Right cardiac atrium (tissue), 5 donors: ENCODE measurements around the gene SYDE1. TPM values are rescaled to one million over a fixed set of nuclear protein-coding genes. Genes with fewer than 3 reads are reported as not detected.

ENCODE experiments used
- ATAC-seq, 2 donors: fragments of 200-7000 bp; cut with Tn5 transposase; one replicate each; pipeline versions ENCODE4 v1.8.0 to v1.9.1; 2020; ENCODE audit warnings: moderate library complexity in 2 of 2, mild to moderate bottlenecking in 1 of 2
- DNase-seq, 3 donors: peaks; one replicate each; pipeline ENCODE4 v3.0.0-alpha.2; 2020
- H3K27ac ChIP-seq: one replicate; pipeline ENCODE4 v1.5.1; 2013; ENCODE audit warnings: mild to moderate bottlenecking, low read length, control low read depth, moderate library complexity
- H3K27me3 ChIP-seq: one replicate; pipeline ENCODE4 v1.6.1; 2013; ENCODE audit not compliant: control insufficient read depth, insufficient read depth
- H3K4me1 ChIP-seq: one replicate; pipeline ENCODE4 v1.6.1; 2013; ENCODE audit warnings: low read length; ENCODE audit not compliant: control insufficient read depth, insufficient read depth
- H3K4me3 ChIP-seq: one replicate; pipeline ENCODE4 v1.5.1; 2013; ENCODE audit warnings: low read length, control low read depth
- H3K9me3 ChIP-seq: one replicate; pipeline ENCODE4 v1.6.1; 2013; ENCODE audit warnings: low read length; ENCODE audit not compliant: control insufficient read depth
- WGBS: extraction: QIAGEN DNeasy Blood & Tissue Kit; methylation state at CpG from one replicate; pipeline ENCODE4 v1.1.7; 2013; 5-methylcytosine and 5-hydroxymethylcytosine counted together
- intact Hi-C, 4 donors: fragments of 100-400 bp; cut with DNase I; formaldehyde crosslinking; loops; one replicate each; pipeline versions ENCODE4 v1.11.0 to v1.14.0; 2022 to 2023
- polyA plus RNA-seq: library from polyadenylated mRNA; stranded (reverse); fragments of 200-250 nt; gene quantifications from one replicate; pipeline ENCODE4 v1.2.3, GENCODE V29; 2013
- total RNA-seq, 4 donors: library from RNA; stranded (reverse); fragmentation: NEBNext Ultra II Directional; extraction: Animal tissue kit (Norgen Biotek cat#: 25700); gene quantifications; one replicate each; pipeline ENCODE4 v1.2.1, GENCODE V29; 2021
- donor health status: healthy with polysubstance abuse.
- donor health status: DM: no; HTN: yes; CAD: no.
- donor health status: DM: no; HTN: no; CAD: no.
- donor health status: DM: no; HTN: yes; CAD: no; lungs with severe emphysema.
- donor health status: DM: yes; HTN: yes; CAD: no.

SYDE1 gene
- total and polyA plus RNA-seq, 5 donors = 11.3 to 20.9 (median 15.8) TPM

DNA sequence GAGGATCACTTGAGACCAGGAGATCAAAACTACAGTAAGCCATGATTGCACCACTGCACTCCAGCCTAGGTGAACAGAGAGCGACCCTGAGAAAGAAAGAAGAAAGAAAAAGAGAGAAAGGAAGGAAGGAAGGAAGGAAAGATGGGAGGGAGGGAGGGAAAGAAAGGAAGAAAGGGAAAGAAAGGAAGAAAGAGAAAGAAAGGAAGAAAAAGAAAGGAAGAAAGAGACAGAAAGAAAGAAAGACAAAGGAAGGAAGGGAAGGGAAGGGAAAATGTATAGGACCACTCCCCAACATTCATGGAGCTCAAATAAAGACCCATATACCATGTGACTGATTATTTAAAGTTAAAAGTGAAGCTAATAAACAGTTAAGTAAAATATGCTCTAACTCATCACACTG is 39.9 kb downstream of the SYDE1 start:
- H3K4me1 ChIP-seq = no peaks in the 10 kb centered on the region
- no peak for ATAC-seq
- DNase-seq = no peak
- intact Hi-C loops = loop anchor here in 2 of 4 donors (5.0 kb wide), 2 partner anchors 45 to 55 kb away; no protein-coding TSS in a partner anchor
- no peak overlapping the region for H3K4me3 ChIP-seq
- no peaks in the 10 kb centered on the region for H3K9me3 ChIP-seq
- no peak overlapping the region for H3K27ac ChIP-seq
- 97% methylated on average over 1 of the region's 1 CpG for WGBS
- H3K27me3 ChIP-seq = no peaks in the 10 kb centered on the region

DNA sequence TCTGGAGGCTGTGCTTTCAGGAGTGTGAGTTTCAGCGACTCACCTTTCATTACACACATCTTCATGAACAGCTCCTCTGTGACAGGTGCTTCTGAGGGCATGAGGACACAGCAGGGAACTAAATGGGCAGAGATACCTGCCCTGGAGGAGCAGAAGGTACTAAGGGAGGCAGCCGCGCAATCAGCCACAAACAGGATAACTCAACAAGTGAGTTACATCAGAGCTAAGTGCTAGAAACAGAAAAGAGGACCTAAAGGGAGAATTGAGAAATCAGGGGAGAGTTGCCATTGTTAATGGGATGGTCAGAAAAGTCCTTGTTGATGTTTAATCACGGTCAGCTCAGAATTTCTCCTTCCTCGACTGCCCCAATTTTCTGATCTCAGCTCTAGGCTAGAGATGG is 42.5 kb downstream of the SYDE1 start:
- Histone ChIP-seq H3K4me1 (no peaks in the 10 kb centered on the region), H3K4me3 (no peak overlapping the region), H3K27me3 (no peaks in the 10 kb centered on the region), H3K27ac (no peak overlapping the region), H3K9me3 (no peaks in the 10 kb centered on the region)
- ATAC-seq = no peak
- intact Hi-C loops = loop anchor here (1.0 to 5.0 kb wide), 4 partner anchors 47 to 57 kb away; no protein-coding TSS in a partner anchor
- WGBS = 76% methylated on average over 5 of the region's 5 CpGs
- DNase-seq = no peak

DNA sequence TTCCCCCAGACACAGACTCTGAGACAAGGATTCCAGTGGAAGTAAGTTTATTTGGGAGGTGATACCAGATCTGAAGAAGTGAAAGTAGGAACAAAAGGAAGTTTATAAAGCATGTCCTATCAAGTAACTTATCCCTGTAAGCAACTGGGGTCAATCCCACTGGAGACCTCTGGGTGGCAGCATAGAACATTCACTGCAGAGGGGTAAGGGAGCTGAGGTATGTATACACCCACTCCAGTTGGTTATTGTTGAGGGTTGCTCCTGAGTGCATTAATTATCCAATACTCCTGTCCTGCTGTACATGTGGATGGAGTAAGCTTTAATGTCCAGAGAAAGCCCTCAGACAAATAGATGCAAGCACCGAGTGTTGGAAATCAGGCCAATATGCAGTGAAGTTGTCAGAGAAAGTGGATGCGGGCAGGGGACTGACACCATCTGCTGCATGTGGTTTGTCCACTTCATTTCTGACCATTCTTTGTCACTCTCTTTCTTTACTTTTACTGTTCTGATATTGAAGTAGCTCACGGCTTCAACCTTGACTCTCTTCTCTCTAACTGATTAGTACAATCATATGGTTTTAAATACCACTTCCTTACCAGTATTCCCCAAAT is 46.9 kb downstream of the SYDE1 start:
- intact Hi-C loops = loop anchor here in 1 of 4 donors (5.0 kb wide), 1 partner anchor 62 kb away; no protein-coding TSS in a partner anchor
- 94% methylated on average over 3 of the region's 3 CpGs for WGBS
- Histone ChIP-seq H3K4me3 (no peak overlapping the region), H3K27me3 (no peaks in the 10 kb centered on the region), H3K9me3 (no peaks in the 10 kb centered on the region), H3K27ac (no peak overlapping the region), H3K4me1 (no peaks in the 10 kb centered on the region)
- no peak for ATAC-seq
- no peak for DNase-seq

DNA sequence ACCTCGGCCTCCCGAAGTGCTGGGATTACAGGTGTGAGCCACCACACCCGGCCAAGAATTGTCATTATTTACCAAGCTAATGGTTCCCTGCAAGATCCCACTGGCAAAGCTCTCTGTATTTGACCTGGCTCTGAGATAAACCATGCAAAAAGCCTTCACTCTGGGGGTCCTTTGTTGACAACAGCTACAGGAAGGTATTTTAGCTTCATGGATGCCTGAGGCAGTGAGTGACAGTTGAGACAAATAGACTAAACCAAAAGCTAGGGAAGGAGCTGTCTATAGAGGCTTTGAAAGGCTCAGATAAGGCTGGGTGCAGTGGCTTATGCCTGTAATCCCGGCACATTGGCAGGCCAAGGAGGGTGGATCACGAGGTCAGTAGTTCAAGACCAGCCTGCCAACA is 48.1 kb downstream of the SYDE1 start:
- Histone ChIP-seq H3K4me1 (no peaks in the 10 kb centered on the region), H3K27me3 (no peaks in the 10 kb centered on the region), H3K9me3 (no peaks in the 10 kb centered on the region), H3K27ac (no peak overlapping the region), H3K4me3 (no peak overlapping the region)
- 91% methylated on average over 5 of the region's 5 CpGs for WGBS
- intact Hi-C loops = no loop called here
- ATAC-seq = no peak
- no peak for DNase-seq

DNA sequence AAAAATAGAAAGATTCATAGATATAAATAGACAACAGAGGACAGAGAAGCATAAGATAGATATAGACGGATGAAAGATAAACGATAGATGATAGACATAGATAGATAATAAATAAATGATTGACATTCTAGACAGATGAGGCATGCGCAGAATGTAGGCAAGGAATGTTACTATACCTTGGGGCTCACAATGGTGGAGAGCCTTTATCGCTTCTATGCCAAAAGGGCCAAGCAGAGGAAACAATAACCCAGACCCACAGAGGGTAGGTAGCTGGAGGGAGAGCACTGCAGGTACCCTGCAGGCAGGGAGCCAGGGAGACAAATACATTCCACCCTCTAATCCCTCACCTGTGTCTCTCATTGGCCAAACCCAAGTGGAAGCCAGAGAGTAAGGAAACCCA is 49.2 kb downstream of the SYDE1 start:
- WGBS = 92% methylated on average over 4 of the region's 4 CpGs
- ATAC-seq (no peak), DNase-seq (no peak)
- H3K27ac ChIP-seq = no peak overlapping the region
- no peaks in the 10 kb centered on the region for H3K27me3 ChIP-seq
- no peaks in the 10 kb centered on the region for H3K9me3 ChIP-seq
- no peak overlapping the region for H3K4me3 ChIP-seq
- intact Hi-C loops = no loop called here
- no peaks in the 10 kb centered on the region for H3K4me1 ChIP-seq

DNA sequence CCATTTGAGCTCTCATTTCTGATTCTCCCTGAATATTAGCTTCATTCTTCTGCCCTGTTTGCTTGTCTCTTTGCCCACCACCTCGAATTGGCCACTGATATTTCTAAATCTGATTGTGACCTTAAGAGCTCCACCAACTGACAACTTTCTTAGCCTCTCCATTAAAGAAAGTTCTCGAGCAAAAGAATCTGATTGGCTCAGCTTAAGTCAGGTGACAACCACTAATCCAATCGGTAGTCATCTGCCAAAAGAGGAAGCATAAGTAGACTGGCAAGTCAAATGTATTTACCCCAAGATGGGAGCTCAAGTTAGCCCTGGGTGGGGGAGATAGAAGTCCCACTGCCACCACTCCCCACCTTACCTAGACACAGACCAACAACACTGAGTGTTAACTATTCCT is 52.0 kb downstream of the SYDE1 start:
- no peaks in the 10 kb centered on the region for H3K4me1 ChIP-seq
- H3K9me3 ChIP-seq = no peaks in the 10 kb centered on the region
- WGBS = 75% methylated on average over 3 of the region's 3 CpGs
- intact Hi-C loops = no loop called here
- H3K27me3 ChIP-seq = no peaks in the 10 kb centered on the region
- DNase-seq (no peak), ATAC-seq (no peak)
- H3K27ac ChIP-seq = no peak overlapping the region
- H3K4me3 ChIP-seq = no peak overlapping the region

DNA sequence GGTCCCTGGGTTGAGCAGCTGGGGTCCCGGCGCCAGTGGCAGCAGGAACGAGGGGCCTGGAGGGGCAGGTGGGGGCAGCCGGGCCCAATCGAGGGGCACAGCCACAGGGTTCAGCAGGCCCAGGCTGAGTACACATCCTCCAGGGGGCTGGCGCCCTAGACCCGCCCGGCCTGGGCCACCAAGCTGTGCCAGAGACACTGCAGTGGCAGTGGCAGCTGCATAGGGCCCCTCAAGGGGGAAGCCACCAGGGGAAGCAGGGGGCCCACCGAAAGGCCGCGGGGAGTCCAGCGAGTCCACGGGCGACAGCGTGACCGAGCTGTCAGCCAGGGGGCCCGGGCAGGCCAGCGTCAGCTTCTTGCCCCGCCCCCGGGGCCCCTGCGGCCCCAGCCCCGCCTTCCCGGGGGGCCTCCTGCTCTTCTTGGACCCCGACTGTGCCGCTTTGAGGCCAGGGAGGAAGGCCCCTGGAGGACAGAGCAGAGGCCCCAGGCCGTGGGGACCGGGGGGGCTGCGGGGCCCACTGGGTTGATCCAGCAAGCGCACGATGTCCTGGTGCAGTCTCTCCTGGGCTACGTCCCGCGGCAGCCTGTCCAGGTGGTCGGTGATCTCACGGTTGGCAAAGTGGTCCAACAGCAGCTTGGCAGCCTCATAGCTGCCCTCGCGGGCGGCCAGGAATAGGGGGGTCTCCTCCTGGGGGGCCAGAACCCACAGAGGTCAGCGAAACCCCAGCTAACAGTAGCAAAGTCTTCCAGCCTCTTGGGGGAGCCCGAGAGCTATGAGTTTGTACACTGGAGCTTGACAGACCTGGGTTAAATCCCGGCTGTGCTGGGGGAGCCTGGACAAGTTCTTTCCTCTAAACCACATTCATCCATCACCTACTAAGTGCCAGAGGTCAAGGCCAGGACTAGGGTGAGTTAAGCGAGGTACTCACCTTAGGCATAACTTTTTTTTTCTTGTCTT is 54.1 kb downstream of the SYDE1 start:
- H3K9me3 ChIP-seq = peaks cover 7% of the 10 kb centered on the region
- H3K27me3 ChIP-seq = no peaks in the 10 kb centered on the region
- H3K4me1 ChIP-seq = no peaks in the 10 kb centered on the region
- peak in 1 of 3 donors; percentile 53 for DNase-seq
- ATAC-seq = peak; percentile 44 to 45
- 92% methylated on average over 42 of the region's 42 CpGs for WGBS
- no peak overlapping the region for H3K27ac ChIP-seq
- no peak overlapping the region for H3K4me3 ChIP-seq
- intact Hi-C loops = no loop called here

Other genes with a start within 250 kb of the SYDE1 start
- not detected for gene OR7A17, start 221.3 kb upstream of the SYDE1 start, total RNA-seq
- not detected for gene OR7A17, start 221.3 kb upstream of the SYDE1 start, polyA plus RNA-seq
- gene OR7C2, start 165.9 kb upstream of the SYDE1 start, total RNA-seq = not detected
- gene OR7C2, start 165.9 kb upstream of the SYDE1 start, polyA plus RNA-seq = not detected
- not detected for gene SLC1A6, start 127.5 kb upstream of the SYDE1 start, total RNA-seq
- gene SLC1A6, start 127.5 kb upstream of the SYDE1 start, polyA plus RNA-seq = not detected
- gene CASP14, start 57.9 kb upstream of the SYDE1 start, total RNA-seq = not detected
- not detected for gene CASP14, start 57.9 kb upstream of the SYDE1 start, polyA plus RNA-seq
- gene OR1I1, start 25.2 kb upstream of the SYDE1 start, total RNA-seq = not detected
- not detected for gene OR1I1, start 25.2 kb upstream of the SYDE1 start, polyA plus RNA-seq
- gene NOTCH3, start 93.6 kb downstream of the SYDE1 start, total RNA-seq = 10 to 100 TPM; 11.3 to 22.1 (median 17.2) TPM
- 10.9 TPM for gene NOTCH3, start 93.6 kb downstream of the SYDE1 start, polyA plus RNA-seq
- gene EPHX3, start 125.0 kb downstream of the SYDE1 start, total RNA-seq = under 1 TPM in 2 of 4 donors, not detected in 2; 0.11 to 0.17 TPM
- gene EPHX3, start 125.0 kb downstream of the SYDE1 start, polyA plus RNA-seq = 0.09 TPM
- gene BRD4, start 225.1 kb downstream of the SYDE1 start, total RNA-seq = 10 to 100 TPM; 51.1 to 62.8 (median 59.2) TPM
- 29.6 TPM for gene BRD4, start 225.1 kb downstream of the SYDE1 start, polyA plus RNA-seq